ENCODE data around the gene MLYCD.

The MLYCD gene

GRCh38 chr16:83932955-83933673, 34.2 kb downstream of the MLYCD start:
- no peak overlapping the region for H3K4me3 ChIP-seq (ENCODE audit: low read length)
- H3K9me3 ChIP-seq (ENCODE audit: insufficient read depth, low read length) = no peaks in the 10 kb centered on the region
- no peaks in the 10 kb centered on the region for H3K79me2 ChIP-seq (ENCODE audit: low read length)
- 0 out of 2 replicates have a peak, but pooled peaks cover 9% of the 10 kb centered on the region for H3K27me3 ChIP-seq (ENCODE audit: low read depth, low read length)
- TF ChIP-seq, protein P1, sequence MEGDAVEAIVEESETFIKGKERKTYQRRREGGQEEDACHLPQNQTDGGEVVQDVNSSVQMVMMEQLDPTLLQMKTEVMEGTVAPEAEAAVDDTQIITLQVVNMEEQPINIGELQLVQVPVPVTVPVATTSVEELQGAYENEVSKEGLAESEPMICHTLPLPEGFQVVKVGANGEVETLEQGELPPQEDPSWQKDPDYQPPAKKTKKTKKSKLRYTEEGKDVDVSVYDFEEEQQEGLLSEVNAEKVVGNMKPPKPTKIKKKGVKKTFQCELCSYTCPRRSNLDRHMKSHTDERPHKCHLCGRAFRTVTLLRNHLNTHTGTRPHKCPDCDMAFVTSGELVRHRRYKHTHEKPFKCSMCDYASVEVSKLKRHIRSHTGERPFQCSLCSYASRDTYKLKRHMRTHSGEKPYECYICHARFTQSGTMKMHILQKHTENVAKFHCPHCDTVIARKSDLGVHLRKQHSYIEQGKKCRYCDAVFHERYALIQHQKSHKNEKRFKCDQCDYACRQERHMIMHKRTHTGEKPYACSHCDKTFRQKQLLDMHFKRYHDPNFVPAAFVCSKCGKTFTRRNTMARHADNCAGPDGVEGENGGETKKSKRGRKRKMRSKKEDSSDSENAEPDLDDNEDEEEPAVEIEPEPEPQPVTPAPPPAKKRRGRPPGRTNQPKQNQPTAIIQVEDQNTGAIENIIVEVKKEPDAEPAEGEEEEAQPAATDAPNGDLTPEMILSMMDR (IDR thresholded peaks at IDR 0.05; ENCODE audit: low read depth, low read length) = no peak
- TF ChIP-seq EZH2phosphoT487 (IDR thresholded peaks at IDR 0.05; ENCODE audit: low read depth) = no peak
- no peaks in the 10 kb centered on the region for H3K36me3 ChIP-seq (replicated peaks; ENCODE audit: low read depth, low read length)
- H2AFZ ChIP-seq (ENCODE audit: low read depth, low read length) = no peak overlapping the region
- H3K4me2 ChIP-seq (ENCODE audit: low read length) = no peak overlapping the region
- H4K20me1 ChIP-seq (ENCODE audit: insufficient read depth, low read length) = no peaks in the 10 kb centered on the region
- H3K4me1 ChIP-seq (ENCODE audit: low read length) = no peaks in the 10 kb centered on the region
- no peak overlapping the region for H3K27ac ChIP-seq (ENCODE audit: low read length)
- H3K9ac ChIP-seq (ENCODE audit: low read length) = no peak overlapping the region

GRCh38 chr16:83933885-83934683, 35.2 kb downstream of the MLYCD start:
- no peak for TF ChIP-seq EZH2phosphoT487 (IDR thresholded peaks at IDR 0.05; ENCODE audit: low read depth)
- TF ChIP-seq, protein P1 (IDR thresholded peaks at IDR 0.05; ENCODE audit: low read depth, low read length) = no peak
- no peak overlapping the region for H3K9ac ChIP-seq (ENCODE audit: low read length)
- no peaks in the 10 kb centered on the region for H3K79me2 ChIP-seq (ENCODE audit: low read length)
- no peaks in the 10 kb centered on the region for H3K36me3 ChIP-seq (replicated peaks; ENCODE audit: low read depth, low read length)
- no peaks in the 10 kb centered on the region for H3K9me3 ChIP-seq (ENCODE audit: insufficient read depth, low read length)
- H2AFZ ChIP-seq (ENCODE audit: low read depth, low read length) = no peak overlapping the region
- H3K4me1 ChIP-seq (ENCODE audit: low read length) = no peaks in the 10 kb centered on the region
- H4K20me1 ChIP-seq (ENCODE audit: insufficient read depth, low read length) = no peaks in the 10 kb centered on the region
- no peak overlapping the region for H3K4me3 ChIP-seq (ENCODE audit: low read length)
- H3K27me3 ChIP-seq (ENCODE audit: low read depth, low read length) = 0 out of 2 replicates have a peak, but pooled peaks cover 9% of the 10 kb centered on the region
- no peak overlapping the region for H3K4me2 ChIP-seq (ENCODE audit: low read length)
- H3K27ac ChIP-seq (ENCODE audit: low read length) = no peak overlapping the region

DNA sequence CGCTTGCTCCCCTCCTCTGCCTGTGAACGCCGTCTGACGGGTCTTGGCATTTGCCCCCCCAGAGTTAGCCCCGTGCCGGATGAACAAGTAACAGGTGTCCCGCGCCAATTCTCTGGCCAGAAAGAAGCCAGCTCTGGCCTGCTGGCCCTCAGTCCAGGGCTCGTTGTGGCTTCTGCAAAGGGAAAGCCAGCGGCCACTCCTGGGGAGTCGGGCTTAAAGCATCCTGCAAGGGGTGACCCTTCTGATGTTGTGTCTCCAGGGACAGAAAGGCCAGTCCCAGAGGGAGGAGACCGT, 35.7 kb downstream of the MLYCD start:
- H3K9ac ChIP-seq (ENCODE audit: low read length) = no peak overlapping the region
- 0 out of 2 replicates have a peak, but pooled peaks cover 9% of the 10 kb centered on the region for H3K27me3 ChIP-seq (ENCODE audit: low read depth, low read length)
- no peaks in the 10 kb centered on the region for H3K36me3 ChIP-seq (replicated peaks; ENCODE audit: low read depth, low read length)
- no peak overlapping the region for H3K4me3 ChIP-seq (ENCODE audit: low read length)
- no peak overlapping the region for H3K27ac ChIP-seq (ENCODE audit: low read length)
- H3K79me2 ChIP-seq (ENCODE audit: low read length) = no peaks in the 10 kb centered on the region
- H3K4me1 ChIP-seq (ENCODE audit: low read length) = no peaks in the 10 kb centered on the region
- no peak overlapping the region for H2AFZ ChIP-seq (ENCODE audit: low read depth, low read length)
- no peaks in the 10 kb centered on the region for H4K20me1 ChIP-seq (ENCODE audit: insufficient read depth, low read length)
- H3K4me2 ChIP-seq (ENCODE audit: low read length) = no peak overlapping the region
- TF ChIP-seq, protein P1 (IDR thresholded peaks at IDR 0.05; ENCODE audit: low read depth, low read length) = no peak
- no peak for TF ChIP-seq EZH2phosphoT487 (IDR thresholded peaks at IDR 0.05; ENCODE audit: low read depth)
- H3K9me3 ChIP-seq (ENCODE audit: insufficient read depth, low read length) = no peaks in the 10 kb centered on the region
